Mucosa of descending colon (tissue), 3 donors: ENCODE measurements around the gene SLC5A2. TPM values are rescaled to one million over a fixed set of nuclear protein-coding genes. Genes with fewer than 3 reads are reported as not detected.

Experiments
- ATAC-seq: fragments of 200-7000 bp; cut with Tn5 transposase; one replicate; pipeline ENCODE4 v1.9.1; 2020; ENCODE audit warnings: mild to moderate bottlenecking, moderate library complexity
- DNase-seq, 3 donors: peaks; one replicate each; pipeline ENCODE4 v3.0.0-alpha.2; 2020
- H3K36me3 ChIP-seq: fragments of 200-600 bp; one replicate; pipeline ENCODE4 v1.8.0; 2021; ENCODE audit warnings: low read depth, mild to moderate bottlenecking
- H3K4me1 ChIP-seq: fragments of 200-600 bp; one replicate; pipeline ENCODE4 v1.8.0; 2021; ENCODE audit warnings: low read depth, mild to moderate bottlenecking
- H3K4me3 ChIP-seq: fragments of 200-600 bp; one replicate; pipeline ENCODE4 v1.8.0; 2021; ENCODE audit warnings: mild to moderate bottlenecking
- H3K9me3 ChIP-seq: fragments of 200-600 bp; one replicate; pipeline ENCODE4 v1.8.0; 2021; ENCODE audit warnings: mild to moderate bottlenecking
- intact Hi-C, 2 donors: fragments of 100-400 bp; cut with DNase I in 1 of 2; cut with micrococcal nuclease in 1 of 2; formaldehyde crosslinking; loops; one replicate each; pipeline versions ENCODE4 v1.11.0 to v1.11.1; 2022; cut with DNase I, micrococcal nuclease
- total RNA-seq, 3 donors: library from RNA; stranded (reverse); fragmentation: NEBNext Ultra II Directional in 2 of 3; extraction: Animal tissue kit (Norgen Biotek cat#: 25700) in 2 of 3; gene quantifications; one replicate each; pipeline versions ENCODE4 v1.2.1 to v1.2.4, GENCODE V29; 2021 to 2023
- TF ChIP-seq, protein P1 (sequence below): fragments of 200-600 bp; IDR thresholded peaks from one replicate; pipeline ENCODE4 v1.8.0; 2022; ENCODE audit warnings: antibody characterized with exemption, mild to moderate bottlenecking
- donor health status: DM: no; HTN: no; CAD: no; lungs with moderate emphysema.
- donor health status: DM: no; HTN: no; CAD: no.
- donor health status: DM: no; HTN: yes; CAD: no.

SLC5A2 gene
- total RNA-seq, 3 donors from 2014 or later, result 0.47 to 0.70 TPM; not detected in 1

DNA sequence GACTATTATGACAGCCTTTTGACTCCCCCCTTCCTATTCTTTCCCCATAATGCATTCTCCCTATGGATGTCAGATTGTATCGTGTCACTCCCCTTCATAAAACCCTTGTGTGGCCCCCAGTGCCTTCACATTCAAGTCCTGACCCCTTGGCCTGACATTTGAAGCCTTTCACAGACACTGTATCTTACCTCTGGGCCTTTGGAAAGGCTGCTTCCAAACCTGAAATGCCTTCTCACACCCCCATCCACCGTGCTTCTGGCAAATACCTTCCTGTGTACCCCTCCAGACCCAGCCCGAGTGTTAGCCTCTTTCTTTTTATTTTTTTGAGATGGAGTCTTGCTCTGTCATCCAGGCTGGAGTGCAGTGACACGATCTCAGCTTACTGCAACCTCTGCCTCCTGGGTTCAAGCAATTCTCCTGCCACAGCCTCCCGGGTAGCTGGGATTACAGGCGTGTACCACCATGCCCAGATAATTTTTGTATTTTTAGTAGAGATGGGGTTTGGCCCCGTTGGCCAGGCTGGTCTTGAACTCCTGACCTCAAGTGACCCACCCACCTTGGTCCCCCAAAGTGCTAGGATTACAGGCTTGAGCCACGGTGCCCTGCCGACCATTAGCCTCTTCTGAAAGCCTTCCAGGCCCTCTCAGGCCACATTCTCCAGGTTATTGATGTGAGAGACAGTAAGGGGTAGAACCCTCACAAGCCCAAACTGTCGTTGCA, 21.6 kb upstream of the SLC5A2 start:
- TF ChIP-seq, protein P1, sequence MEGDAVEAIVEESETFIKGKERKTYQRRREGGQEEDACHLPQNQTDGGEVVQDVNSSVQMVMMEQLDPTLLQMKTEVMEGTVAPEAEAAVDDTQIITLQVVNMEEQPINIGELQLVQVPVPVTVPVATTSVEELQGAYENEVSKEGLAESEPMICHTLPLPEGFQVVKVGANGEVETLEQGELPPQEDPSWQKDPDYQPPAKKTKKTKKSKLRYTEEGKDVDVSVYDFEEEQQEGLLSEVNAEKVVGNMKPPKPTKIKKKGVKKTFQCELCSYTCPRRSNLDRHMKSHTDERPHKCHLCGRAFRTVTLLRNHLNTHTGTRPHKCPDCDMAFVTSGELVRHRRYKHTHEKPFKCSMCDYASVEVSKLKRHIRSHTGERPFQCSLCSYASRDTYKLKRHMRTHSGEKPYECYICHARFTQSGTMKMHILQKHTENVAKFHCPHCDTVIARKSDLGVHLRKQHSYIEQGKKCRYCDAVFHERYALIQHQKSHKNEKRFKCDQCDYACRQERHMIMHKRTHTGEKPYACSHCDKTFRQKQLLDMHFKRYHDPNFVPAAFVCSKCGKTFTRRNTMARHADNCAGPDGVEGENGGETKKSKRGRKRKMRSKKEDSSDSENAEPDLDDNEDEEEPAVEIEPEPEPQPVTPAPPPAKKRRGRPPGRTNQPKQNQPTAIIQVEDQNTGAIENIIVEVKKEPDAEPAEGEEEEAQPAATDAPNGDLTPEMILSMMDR, result no peak
- Histone ChIP-seq H3K4me3 (no peak overlapping the region), H3K4me1 (peaks cover 22% of the 10 kb centered on the region), H3K36me3 (no peaks in the 10 kb centered on the region), H3K9me3 (no peaks in the 10 kb centered on the region)
- no peak for ATAC-seq
- no peak for DNase-seq
- intact Hi-C loops, result no loop called here

DNA sequence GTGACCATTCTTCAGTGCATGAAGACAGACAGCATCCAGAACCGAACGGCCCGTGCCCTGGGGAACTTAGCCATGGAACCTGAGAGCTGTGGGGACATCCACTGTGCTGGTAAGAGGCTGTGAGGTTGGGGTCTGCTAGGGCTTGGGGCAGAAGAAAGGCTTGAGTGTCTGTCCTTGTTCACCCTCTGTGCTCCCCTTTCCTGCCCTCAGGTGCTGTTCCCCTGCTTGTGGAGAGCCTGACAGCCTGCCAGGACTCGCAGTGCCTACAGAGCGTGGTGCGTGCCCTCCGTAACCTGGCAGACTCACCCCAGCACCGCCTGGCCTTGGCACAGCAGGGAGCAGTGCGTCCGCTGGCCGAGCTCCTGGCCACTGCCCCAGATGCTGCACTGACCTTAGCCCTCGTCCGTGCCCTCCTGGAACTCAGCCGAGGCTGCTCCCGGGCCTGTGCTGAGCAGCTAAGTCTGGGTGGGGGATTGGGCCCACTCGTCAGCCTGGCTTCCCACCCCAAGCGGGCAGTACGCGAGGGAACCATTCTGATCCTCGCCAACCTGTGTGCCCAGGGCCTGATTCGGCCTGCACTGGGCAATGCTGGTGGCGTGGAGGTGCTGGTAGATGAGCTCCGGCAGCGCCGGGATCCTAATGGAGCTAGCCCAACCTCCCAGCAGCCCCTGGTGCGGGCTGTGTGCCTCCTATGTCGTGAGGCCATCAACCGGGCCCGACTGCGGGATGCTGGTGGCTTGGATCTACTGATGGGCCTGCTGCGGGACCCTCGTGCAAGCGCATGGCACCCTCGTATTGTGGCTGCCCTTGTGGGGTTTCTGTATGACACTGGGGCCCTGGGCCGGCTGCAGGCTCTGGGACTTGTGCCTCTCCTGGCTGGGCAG, 20.8 kb upstream of the SLC5A2 start:
- TF ChIP-seq, protein P1, result no peak
- Histone ChIP-seq H3K9me3 (no peaks in the 10 kb centered on the region), H3K4me1 (peaks cover 14% of the 10 kb centered on the region), H3K4me3 (no peak overlapping the region), H3K36me3 (no peaks in the 10 kb centered on the region)
- DNase-seq (peak in 1 of 3 donors; percentile 39), ATAC-seq (no peak)
- intact Hi-C loops, result no loop called here

GRCh38 chr16:31464348-31464769, 18.6 kb upstream of the SLC5A2 start:
- peak in 2 of 3 donors; percentile 27 to 56 for DNase-seq
- no peaks in the 10 kb centered on the region for H3K36me3 ChIP-seq

GRCh38 chr16:31464781-31465260, 18.1 kb upstream of the SLC5A2 start:
- intact Hi-C loops, result no loop called here
- H3K4me3 ChIP-seq, result no peak overlapping the region
- H3K9me3 ChIP-seq, result no peaks in the 10 kb centered on the region
- no peaks in the 10 kb centered on the region for H3K36me3 ChIP-seq
- no peak for ATAC-seq
- H3K4me1 ChIP-seq, result peaks cover 5% of the 10 kb centered on the region
- TF ChIP-seq, protein P1, result no peak
- DNase-seq, result peak in 1 of 3 donors; percentile 47

More at GRCh38 chr16:31464348-31464769, 18.6 kb upstream of the SLC5A2 start:
- Histone ChIP-seq H3K4me3 (no peak overlapping the region), H3K9me3 (no peaks in the 10 kb centered on the region), H3K4me1 (peaks cover 5% of the 10 kb centered on the region)
- TF ChIP-seq, protein P1, result no peak
- intact Hi-C loops, result no loop called here
- ATAC-seq, result no peak

DNA sequence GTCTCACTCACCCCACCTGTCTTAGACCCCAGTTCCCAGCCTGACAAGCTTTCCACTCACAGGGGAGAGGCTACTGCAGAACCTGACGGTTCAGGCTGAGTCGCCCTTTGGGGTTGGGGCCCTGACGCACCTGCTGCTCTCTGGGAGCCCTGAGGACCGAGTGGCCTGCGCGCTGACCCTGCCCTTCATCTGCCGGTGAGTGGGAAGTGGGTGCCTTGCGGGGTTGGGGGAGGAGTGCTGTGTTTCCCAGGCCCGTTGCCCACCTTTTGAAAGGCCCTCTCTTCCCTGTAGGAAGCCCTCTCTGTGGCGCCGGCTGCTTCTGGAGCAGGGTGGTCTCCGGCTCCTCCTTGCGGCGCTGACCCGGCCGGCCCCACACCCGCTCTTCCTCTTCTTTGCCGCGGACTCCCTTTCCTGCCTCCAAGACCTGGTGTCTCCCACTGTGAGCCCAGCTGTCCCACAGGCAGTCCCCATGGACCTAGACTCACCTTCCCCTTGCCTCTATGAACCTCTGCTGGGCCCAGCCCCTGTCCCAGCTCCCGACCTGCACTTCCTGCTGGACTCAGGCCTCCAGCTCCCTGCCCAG, 17.0 kb upstream of the SLC5A2 start:
- ATAC-seq, result no peak
- Histone ChIP-seq H3K4me3 (no peak overlapping the region), H3K36me3 (no peaks in the 10 kb centered on the region), H3K4me1 (no peaks in the 10 kb centered on the region), H3K9me3 (no peaks in the 10 kb centered on the region)
- intact Hi-C loops, result no loop called here
- TF ChIP-seq, protein P1, result no peak
- DNase-seq, result peak in 1 of 3 donors; percentile 46
